Kasumi-1 (cell line): ENCODE results near the gene ZNF37A.
"Not testable (repeated sequence)": the region's sequence is repeated elsewhere in the genome, so short reads cannot be mapped to it uniquely, and the experiment has no call there.

Experiments used
- DNase-seq, 2 experiments: peaks; one replicate each; lab custom pipeline; 2025; lab: John Stamatoyannopoulos, UW

ZNF37A gene

DNA sequence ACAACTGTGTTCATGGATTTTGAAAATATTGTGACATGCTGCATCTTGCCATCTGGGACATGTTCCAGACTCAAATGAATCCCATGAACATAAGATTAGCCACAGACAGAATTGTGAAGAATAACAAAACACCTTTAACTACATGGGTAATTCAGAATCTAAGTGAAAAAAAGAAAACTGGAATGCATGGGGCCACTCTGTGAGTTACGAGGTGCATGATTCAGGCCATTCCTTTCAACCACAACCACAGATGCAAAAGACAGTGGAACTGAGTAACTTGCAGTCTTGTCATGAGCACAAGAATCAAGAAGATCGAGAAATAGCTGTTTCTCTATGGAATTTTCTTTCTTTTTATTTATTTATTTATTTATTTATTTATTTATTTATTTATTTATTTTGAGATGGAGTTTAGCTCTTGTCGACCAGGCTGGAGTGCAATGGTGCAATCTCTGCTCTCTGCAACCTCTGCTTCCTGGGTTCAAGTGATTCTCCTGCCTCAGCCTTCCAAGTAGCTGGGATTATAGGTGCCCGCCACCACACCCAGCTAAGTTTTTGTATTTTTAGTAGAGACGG lies 56.8 kb downstream of the ZNF37A start:
- DNase-seq: not testable (repeated sequence)

DNA sequence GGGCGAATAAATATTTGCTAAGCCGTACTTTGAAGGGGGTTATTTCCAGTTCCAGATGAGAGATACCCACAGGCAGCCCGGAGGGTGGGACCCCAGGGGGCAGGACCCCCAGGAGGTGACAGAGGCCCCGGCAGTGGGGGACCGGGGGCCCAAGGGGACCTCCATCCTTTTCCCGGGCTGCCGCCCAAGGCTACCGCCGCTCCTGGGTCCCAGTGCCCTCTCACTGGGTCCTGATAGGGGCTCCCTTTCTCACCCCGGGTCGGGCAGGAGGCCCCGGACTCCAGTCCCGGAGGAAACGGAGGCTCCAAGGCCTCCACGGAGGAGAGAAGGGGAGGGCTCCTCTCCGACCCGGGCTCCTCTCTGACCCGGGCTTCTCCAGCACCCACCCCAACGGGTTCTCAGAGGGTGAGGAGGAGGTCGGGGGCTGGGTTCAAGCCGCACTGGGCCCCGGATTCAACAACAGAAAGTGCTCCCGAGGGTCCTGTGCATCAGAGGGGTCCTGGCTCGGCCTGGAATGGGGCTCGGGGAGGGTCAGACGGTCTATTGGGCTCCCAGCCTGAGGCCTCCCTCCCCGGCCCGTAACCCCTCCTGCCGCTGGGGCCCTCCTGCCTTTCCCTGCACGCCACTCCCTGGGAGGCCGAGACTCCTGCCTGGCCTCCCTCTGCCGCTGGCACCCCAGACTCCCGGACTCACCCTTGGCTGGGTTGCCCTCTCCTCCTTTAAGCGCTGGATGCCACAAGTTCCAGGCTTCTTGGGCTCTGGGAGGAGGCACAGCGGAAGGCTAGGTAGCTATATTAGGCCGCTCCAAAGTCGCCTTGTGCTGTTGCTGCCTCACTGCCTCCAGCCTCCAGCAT lies 62.5 kb downstream of the ZNF37A start:
- DNase-seq: no peak

DNA sequence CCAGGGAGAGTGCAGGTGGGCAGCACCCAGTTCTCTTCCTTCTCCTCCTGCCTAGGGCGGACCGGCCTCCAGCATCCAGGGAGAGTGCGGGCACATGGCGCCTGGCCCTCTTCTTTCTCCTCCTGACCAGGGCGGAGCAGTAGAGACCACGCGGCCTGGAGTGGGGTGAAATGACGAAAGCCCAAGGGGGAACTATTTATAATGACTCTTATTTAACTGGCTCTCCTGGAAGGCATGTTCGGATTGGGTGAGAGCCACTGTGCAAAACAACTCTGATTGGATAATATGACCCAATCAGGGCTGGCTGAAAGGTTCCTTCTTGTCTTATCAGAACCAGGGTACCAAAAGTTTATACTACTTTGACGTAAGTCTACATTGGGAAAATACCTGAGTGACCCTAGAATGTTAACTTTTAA lies 63.1 kb downstream of the ZNF37A start:
- no peak for DNase-seq

DNA sequence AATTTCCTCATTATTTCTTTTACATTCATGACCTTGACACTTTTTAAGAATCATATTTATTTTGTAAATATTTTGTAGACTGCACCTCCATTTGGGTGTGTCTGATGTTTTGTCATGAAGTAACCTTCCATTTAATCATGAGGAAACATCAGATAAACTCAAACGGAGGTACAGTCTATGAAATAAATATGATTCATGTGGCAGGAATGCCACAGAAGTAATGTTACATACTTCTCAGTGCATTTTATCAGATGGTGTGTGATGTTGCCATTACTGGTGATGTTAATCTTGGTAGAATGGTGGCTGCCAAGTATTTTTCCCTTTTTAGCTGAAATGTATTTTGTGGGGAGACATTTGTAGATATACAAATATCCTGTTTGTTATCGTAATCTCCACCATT lies 64.9 kb downstream of the ZNF37A start:
- no peak for DNase-seq

DNA sequence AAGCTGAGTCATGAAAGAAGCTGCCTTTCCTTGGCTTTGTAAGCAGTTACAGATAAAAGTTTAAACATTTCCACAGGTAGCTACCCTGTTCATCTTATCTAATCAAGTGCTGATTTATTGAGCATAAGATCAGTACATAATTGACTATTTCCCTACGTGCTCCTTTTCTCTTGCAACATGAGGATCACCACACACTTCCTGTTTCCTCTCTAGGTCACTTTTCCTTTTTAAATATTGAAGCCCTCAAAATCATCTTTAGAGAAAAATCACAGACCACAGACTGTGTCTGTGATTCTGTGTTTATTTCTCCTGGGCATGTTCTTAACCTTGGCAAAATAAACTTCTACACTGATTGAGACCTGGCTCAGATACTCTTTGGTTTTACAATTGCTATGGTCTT lies 69.5 kb downstream of the ZNF37A start:
- peak; percentile 38 to 39 for DNase-seq

DNA sequence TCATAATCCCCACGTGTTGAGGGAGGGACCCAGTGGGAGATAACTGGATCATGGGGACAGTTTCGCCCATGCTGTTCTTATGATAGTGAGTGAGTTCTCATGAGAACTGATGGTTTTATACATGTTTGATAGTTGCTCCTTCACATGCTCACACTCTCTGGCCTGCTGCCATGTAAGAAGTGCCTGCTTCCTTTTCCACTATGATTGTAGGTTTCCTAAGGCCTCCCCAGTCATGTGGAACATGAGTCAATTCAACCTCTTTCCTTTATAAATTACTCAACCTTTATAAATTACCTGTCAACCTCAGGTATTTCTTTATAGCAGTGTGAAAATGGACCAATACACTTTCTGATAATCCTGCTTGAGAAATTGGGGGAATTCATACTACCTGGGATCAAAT lies 80.2 kb downstream of the ZNF37A start:
- DNase-seq: no peak

DNA sequence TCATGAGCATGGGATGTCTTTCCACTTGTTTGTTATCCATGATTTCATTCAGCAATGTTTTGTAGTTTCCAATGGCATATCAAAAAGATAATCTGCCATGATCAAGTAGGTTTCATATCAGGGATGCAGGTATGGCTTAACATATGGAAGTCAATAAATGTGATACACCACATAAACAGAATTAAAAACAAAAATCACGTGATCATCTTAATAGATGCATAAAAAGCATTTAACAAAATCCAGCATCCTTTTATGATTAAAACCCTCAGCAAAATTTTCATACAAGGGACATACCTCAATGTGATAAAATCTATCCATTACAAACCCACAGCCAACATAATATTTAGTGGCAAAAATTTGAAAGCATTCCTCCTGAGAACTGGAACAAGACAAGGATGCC lies 90.3 kb downstream of the ZNF37A start:
- DNase-seq: no peak
